HG03571 (cell line): ENCODE results near the gene AMPD2.
A peak's percentile ranks its signal among the peaks of the same experiment; 100 is the strongest.

ENCODE experiments used
- ATAC-seq: cut with Tn5 transposase; IDR thresholded peaks from one replicate; pipeline ENCODE4 v1.9.1; 2021; ENCODE audit not compliant: unreplicated experiment

AMPD2 gene

GRCh38 chr1:109619576-109620400 is at the start of gene AMPD2, which contains the start of gene GNAT2:
AMPD2 (plus strand) TSS chr1:109619837; CDS start chr1:109621176, 1,339 bp downstream.
GNAT2 (minus strand) TSS chr1:109619616; CDS start chr1:109612870, 6,746 bp downstream.
- ATAC-seq: peak; percentile 43

- no peak for ATAC-seq
Observed at GRCh38 chr1:109570414-109570813, 49.2 kb upstream of the AMPD2 start.

GRCh38 chr1:109573785-109574184 is 45.9 kb upstream of the AMPD2 start:
- ATAC-seq: no peak

GRCh38 chr1:109578947-109579443 is 40.6 kb upstream of the AMPD2 start:
- ATAC-seq: no peak

GRCh38 chr1:109579491-109579890 is 40.1 kb upstream of the AMPD2 start:
- no peak for ATAC-seq

- ATAC-seq: no peak
Observed at GRCh38 chr1:109582021-109582420, 37.6 kb upstream of the AMPD2 start.

- no peak for ATAC-seq
Observed at GRCh38 chr1:109584766-109585165, 34.9 kb upstream of the AMPD2 start.

GRCh38 chr1:109586055-109586454 is 33.6 kb upstream of the AMPD2 start:
- ATAC-seq: no peak

- ATAC-seq: no peak
Observed at GRCh38 chr1:109589177-109589576, 30.5 kb upstream of the AMPD2 start.

- no peak for ATAC-seq
Observed at GRCh38 chr1:109589679-109590078, 30.0 kb upstream of the AMPD2 start.

GRCh38 chr1:109592916-109593315 is 26.7 kb upstream of the AMPD2 start:
- ATAC-seq: no peak

GRCh38 chr1:109595531-109595930 is 24.1 kb upstream of the AMPD2 start:
- no peak for ATAC-seq

- no peak for ATAC-seq
Observed at GRCh38 chr1:109598156-109598555, 21.5 kb upstream of the AMPD2 start.

GRCh38 chr1:109598655-109599054 is 21.0 kb upstream of the AMPD2 start:
- no peak for ATAC-seq

GRCh38 chr1:109603229-109603628 is 16.4 kb upstream of the AMPD2 start:
- ATAC-seq: no peak

- ATAC-seq: no peak
Observed at GRCh38 chr1:109605381-109605780, 14.3 kb upstream of the AMPD2 start.

GRCh38 chr1:109609881-109610280 is 9.8 kb upstream of the AMPD2 start:
- ATAC-seq: no peak

- no peak for ATAC-seq
Observed at GRCh38 chr1:109610609-109611307, 8.9 kb upstream of the AMPD2 start.

GRCh38 chr1:109611308-109611990 is 8.2 kb upstream of the AMPD2 start:
- ATAC-seq: no peak

GRCh38 chr1:109613361-109614147 is 6.1 kb upstream of the AMPD2 start:
- ATAC-seq: no peak

- ATAC-seq: no peak
Observed at GRCh38 chr1:109615879-109616278, 3.8 kb upstream of the AMPD2 start.
